Measurements from ENCODE around the gene SLC25A23.

- TF ChIP-seq, protein P1, sequence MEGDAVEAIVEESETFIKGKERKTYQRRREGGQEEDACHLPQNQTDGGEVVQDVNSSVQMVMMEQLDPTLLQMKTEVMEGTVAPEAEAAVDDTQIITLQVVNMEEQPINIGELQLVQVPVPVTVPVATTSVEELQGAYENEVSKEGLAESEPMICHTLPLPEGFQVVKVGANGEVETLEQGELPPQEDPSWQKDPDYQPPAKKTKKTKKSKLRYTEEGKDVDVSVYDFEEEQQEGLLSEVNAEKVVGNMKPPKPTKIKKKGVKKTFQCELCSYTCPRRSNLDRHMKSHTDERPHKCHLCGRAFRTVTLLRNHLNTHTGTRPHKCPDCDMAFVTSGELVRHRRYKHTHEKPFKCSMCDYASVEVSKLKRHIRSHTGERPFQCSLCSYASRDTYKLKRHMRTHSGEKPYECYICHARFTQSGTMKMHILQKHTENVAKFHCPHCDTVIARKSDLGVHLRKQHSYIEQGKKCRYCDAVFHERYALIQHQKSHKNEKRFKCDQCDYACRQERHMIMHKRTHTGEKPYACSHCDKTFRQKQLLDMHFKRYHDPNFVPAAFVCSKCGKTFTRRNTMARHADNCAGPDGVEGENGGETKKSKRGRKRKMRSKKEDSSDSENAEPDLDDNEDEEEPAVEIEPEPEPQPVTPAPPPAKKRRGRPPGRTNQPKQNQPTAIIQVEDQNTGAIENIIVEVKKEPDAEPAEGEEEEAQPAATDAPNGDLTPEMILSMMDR (IDR thresholded peaks at IDR 0.05): no peak
- TF ChIP-seq POLR2AphosphoS5 (IDR thresholded peaks at IDR 0.05; ENCODE audit: low read depth, low read length) (no peak), USF2 (IDR thresholded peaks at IDR 0.05; ENCODE audit: borderline replicate concordance, low read depth, low read length) (no peak), YY1 (IDR thresholded peaks at IDR 0.05; ENCODE audit: low read depth) (no peak), EZH2phosphoT487 (IDR thresholded peaks at IDR 0.05; ENCODE audit: borderline replicate concordance, low read depth) (no peak), TAF1 (IDR thresholded peaks at IDR 0.05; ENCODE audit: borderline replicate concordance, low read depth, low read length) (no peak), RAD21 (IDR thresholded peaks at IDR 0.05; ENCODE audit: low read length) (no peak), JUND (IDR thresholded peaks at IDR 0.05) (no peak), FOSL2 (IDR thresholded peaks at IDR 0.05; ENCODE audit: borderline replicate concordance, low read depth) (no peak), NRF1 (IDR thresholded peaks at IDR 0.05; ENCODE audit: low read depth, low read length) (no peak), IRF3 (IDR thresholded peaks at IDR 0.05; ENCODE audit: low read depth, low read length) (no peak)
Measured at GRCh38 chr19:6494438-6495036, 34.9 kb upstream of the SLC25A23 start.
